ENCODE data around the gene CYP2B6.

CYP2B6 gene

DNA sequence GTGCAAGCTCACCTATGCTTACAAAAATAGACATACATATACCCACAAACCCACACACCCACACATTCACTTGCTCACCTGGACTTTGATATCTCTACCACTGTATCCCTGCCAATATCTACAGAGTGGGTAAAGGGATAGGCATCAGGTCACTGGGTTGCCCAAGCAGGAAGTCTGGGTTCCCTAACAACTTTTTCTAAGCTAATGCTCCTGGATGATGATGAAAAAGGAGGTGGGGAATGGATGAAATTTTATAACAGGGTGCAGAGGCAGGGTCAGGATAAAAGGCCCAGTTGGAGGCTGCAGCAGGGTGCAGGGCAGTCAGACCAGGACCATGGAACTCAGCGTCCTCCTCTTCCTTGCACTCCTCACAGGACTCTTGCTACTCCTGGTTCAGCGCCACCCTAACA lies at the start of gene CYP2B6:
Gene CYP2B6 (plus strand): TSS at position 311 of the 410 bp plus-strand sequence. CDS start 24 bp downstream, at position 335.
- Histone ChIP-seq H3K79me2 (ENCODE audit: insufficient read depth, low read length) (no peaks in the 10 kb centered on the region), H3K4me1 (ENCODE audit: insufficient read depth, low read length, poor library complexity, severe bottlenecking) (no peaks in the 10 kb centered on the region), H4K20me1 (ENCODE audit: insufficient read depth, low read length, poor library complexity, severe bottlenecking) (no peaks in the 10 kb centered on the region), H3K9me2 (replicated peaks; ENCODE audit: low read depth, low read length) (no peaks in the 10 kb centered on the region), H3K4me2 (ENCODE audit: low read depth, low read length, poor library complexity, severe bottlenecking) (no peak within 1 kb of the TSS), H3K27me3 (ENCODE audit: insufficient read depth, low read length, poor library complexity, severe bottlenecking) (no peaks in the 10 kb centered on the region), H3F3A (ENCODE audit: low read depth) (no peaks in the 10 kb centered on the region), H3K9me3 (ENCODE audit: insufficient read depth, low read depth, low read length) (no peaks in the 10 kb centered on the region), H3K9ac (ENCODE audit: low read depth, low read length, poor library complexity, severe bottlenecking) (no peak within 1 kb of the TSS), H3K4me3 (ENCODE audit: low read length, poor library complexity, severe bottlenecking) (no peak within 1 kb of the TSS), H2AFZ (ENCODE audit: low read length) (no peak within 1 kb of the TSS), H3K36me3 (ENCODE audit: insufficient read depth, low read length) (no peaks in the 10 kb centered on the region)
- TF ChIP-seq, protein P1, sequence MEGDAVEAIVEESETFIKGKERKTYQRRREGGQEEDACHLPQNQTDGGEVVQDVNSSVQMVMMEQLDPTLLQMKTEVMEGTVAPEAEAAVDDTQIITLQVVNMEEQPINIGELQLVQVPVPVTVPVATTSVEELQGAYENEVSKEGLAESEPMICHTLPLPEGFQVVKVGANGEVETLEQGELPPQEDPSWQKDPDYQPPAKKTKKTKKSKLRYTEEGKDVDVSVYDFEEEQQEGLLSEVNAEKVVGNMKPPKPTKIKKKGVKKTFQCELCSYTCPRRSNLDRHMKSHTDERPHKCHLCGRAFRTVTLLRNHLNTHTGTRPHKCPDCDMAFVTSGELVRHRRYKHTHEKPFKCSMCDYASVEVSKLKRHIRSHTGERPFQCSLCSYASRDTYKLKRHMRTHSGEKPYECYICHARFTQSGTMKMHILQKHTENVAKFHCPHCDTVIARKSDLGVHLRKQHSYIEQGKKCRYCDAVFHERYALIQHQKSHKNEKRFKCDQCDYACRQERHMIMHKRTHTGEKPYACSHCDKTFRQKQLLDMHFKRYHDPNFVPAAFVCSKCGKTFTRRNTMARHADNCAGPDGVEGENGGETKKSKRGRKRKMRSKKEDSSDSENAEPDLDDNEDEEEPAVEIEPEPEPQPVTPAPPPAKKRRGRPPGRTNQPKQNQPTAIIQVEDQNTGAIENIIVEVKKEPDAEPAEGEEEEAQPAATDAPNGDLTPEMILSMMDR (conservative IDR thresholded peaks at IDR 0.05; ENCODE audit: low read length) = no peak
- TF ChIP-seq EZH2phosphoT487 (IDR thresholded peaks at IDR 0.05; ENCODE audit: borderline replicate concordance) = no peak

DNA sequence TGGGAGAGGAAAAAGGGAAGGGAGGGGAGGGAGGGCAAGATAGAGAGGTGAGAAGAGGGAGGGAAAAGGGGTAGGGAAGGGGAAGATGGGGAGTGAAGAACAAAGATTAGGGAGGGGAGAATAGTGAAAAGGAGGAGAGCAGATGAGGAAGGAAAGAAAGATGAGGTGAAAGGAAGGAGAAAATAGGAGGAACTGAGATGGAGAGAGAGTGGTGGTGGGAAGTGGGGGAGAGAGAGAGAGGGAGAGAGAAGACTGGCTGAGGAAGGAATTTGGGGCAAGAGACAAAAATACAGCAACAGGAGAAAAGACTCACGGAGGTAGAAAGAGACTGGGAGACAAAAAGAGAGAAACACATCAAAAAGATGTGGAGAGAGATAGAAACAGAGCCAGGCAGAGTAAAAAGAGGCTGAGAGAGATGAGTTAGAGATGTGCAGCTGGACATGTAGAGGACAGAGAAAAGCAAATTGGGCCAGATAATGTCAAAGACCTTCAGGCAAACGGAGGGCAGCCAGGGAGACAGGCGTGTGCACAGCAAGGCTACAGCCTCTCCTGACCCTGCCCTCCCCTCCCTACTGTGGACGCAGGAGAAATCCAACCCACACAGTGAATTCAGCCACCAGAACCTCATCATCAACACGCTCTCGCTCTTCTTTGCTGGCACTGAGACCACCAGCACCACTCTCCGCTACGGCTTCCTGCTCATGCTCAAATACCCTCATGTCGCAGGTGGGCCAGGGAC lies 49.4 kb upstream of the CYP2B6 start:
- no peaks in the 10 kb centered on the region for H3K4me1 ChIP-seq (ENCODE audit: insufficient read depth, low read length, poor library complexity, severe bottlenecking)
- no peak overlapping the region for H3K4me3 ChIP-seq (ENCODE audit: low read length, poor library complexity, severe bottlenecking)
- no peaks in the 10 kb centered on the region for H3K36me3 ChIP-seq (ENCODE audit: insufficient read depth, low read length)
- TF ChIP-seq EZH2phosphoT487 (IDR thresholded peaks at IDR 0.05; ENCODE audit: borderline replicate concordance) = no peak
- TF ChIP-seq, protein P1 (conservative IDR thresholded peaks at IDR 0.05; ENCODE audit: low read length) = no peak
- no peaks in the 10 kb centered on the region for H4K20me1 ChIP-seq (ENCODE audit: insufficient read depth, low read length, poor library complexity, severe bottlenecking)
- H3K27me3 ChIP-seq (ENCODE audit: insufficient read depth, low read length, poor library complexity, severe bottlenecking) = no peaks in the 10 kb centered on the region
- H2AFZ ChIP-seq (ENCODE audit: low read length) = no peak overlapping the region
- no peaks in the 10 kb centered on the region for H3K79me2 ChIP-seq (ENCODE audit: insufficient read depth, low read length)
- H3K4me2 ChIP-seq (ENCODE audit: low read depth, low read length, poor library complexity, severe bottlenecking) = no peak overlapping the region
- H3F3A ChIP-seq (ENCODE audit: low read depth) = no peaks in the 10 kb centered on the region
- H3K9ac ChIP-seq (ENCODE audit: low read depth, low read length, poor library complexity, severe bottlenecking) = no peak overlapping the region
- no peaks in the 10 kb centered on the region for H3K9me2 ChIP-seq (replicated peaks; ENCODE audit: low read depth, low read length)
- no peaks in the 10 kb centered on the region for H3K9me3 ChIP-seq (ENCODE audit: insufficient read depth, low read depth, low read length)

DNA sequence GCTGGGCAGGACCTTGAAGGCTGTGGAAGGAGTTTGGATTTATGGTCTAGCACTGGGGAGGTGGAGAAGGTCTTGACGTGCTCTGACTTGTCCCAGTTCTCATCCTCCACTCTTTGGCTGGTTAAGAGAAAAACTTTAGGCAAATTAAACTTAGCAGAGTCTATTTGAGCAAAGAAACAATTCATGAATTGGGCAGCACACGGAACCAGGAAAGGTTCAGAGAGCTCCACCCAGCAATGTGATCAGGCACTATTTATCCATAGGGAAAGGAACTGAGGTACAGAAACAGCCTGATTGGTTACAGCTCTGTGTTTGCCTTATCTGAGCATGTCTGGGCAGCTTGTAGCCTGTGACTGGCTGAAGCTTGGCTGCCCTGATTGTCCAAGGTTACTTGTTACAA lies 45.4 kb upstream of the CYP2B6 start:
- Histone ChIP-seq H3K4me3 (ENCODE audit: low read length, poor library complexity, severe bottlenecking) (no peak overlapping the region), H3K4me2 (ENCODE audit: low read depth, low read length, poor library complexity, severe bottlenecking) (no peak overlapping the region), H3K27me3 (ENCODE audit: insufficient read depth, low read length, poor library complexity, severe bottlenecking) (no peaks in the 10 kb centered on the region), H2AFZ (ENCODE audit: low read length) (no peak overlapping the region), H3F3A (ENCODE audit: low read depth) (no peaks in the 10 kb centered on the region), H3K4me1 (ENCODE audit: insufficient read depth, low read length, poor library complexity, severe bottlenecking) (no peaks in the 10 kb centered on the region), H3K9me2 (replicated peaks; ENCODE audit: low read depth, low read length) (no peaks in the 10 kb centered on the region), H3K36me3 (ENCODE audit: insufficient read depth, low read length) (no peaks in the 10 kb centered on the region), H3K9me3 (ENCODE audit: insufficient read depth, low read depth, low read length) (no peaks in the 10 kb centered on the region), H3K9ac (ENCODE audit: low read depth, low read length, poor library complexity, severe bottlenecking) (no peak overlapping the region), H3K79me2 (ENCODE audit: insufficient read depth, low read length) (no peaks in the 10 kb centered on the region), H4K20me1 (ENCODE audit: insufficient read depth, low read length, poor library complexity, severe bottlenecking) (no peaks in the 10 kb centered on the region)
- TF ChIP-seq, protein P1 (conservative IDR thresholded peaks at IDR 0.05; ENCODE audit: low read length) = no peak
- no peak for TF ChIP-seq EZH2phosphoT487 (IDR thresholded peaks at IDR 0.05; ENCODE audit: borderline replicate concordance)

Data from Loucy (cell line).